ENCODE measurements around the gene MAGI1.
"Not testable (repeated sequence)": the region's sequence is repeated elsewhere in the genome, so short reads cannot be mapped to it uniquely, and the experiment has no call there.

Gene MAGI1

DNA sequence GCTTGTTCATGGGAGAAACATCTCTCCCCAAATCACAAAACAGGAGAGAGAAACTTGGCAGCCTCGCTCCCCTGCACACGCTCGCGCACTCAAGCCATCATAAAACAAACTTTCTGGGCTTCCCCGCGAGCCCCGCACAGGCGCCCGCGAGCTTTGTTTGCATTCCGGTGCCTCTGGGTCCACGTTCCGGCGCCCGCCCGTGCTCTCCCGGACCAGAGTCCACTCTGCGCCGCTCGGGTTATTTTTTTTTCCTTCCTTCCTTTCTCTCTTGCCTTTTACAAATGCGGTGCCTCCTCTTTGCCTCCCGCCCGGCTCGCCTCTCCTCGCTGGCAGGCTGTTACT is 363 bp downstream of the MAGI1 start:
- DNase-seq (ENCODE audit: low spot score) = no peak

- no peak for DNase-seq (ENCODE audit: low spot score)
Observed at GRCh38 chr3:66037986-66038369, 740 bp downstream of the MAGI1 start.

GRCh38 chr3:66037330-66037985 is 1.3 kb downstream of the MAGI1 start:
- peak; percentile 80 for DNase-seq (ENCODE audit: low spot score)

DNA sequence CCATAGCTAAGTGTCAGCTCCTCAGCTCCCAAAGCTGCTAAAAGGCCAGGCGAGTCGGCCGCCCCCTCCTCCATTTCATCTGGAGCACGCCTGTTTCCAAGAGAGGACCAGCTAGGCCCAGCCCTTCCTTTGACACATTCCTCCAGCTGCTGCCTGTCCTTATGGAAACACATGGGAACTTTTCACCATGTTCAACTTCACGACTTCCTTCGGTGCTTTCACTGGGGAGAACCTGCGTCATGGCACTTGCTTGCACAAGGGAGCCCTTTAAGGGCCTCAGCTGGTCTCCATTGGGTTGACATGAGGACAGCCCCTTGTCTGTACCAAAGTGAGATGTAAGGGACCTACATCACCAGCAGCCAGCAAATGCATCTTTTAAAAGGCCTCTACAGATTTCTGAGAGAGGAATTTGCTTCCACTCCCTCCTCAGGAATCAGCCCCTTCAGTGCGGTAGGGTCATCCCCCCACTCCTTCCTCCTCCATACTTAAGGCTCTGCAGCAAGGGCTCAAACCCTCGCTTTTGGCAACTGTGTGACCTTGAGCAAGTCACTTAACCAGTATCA is 2.1 kb downstream of the MAGI1 start:
- DNase-seq (ENCODE audit: low spot score) = peak; percentile 45

- peak; percentile 71 for DNase-seq (ENCODE audit: low spot score)
Observed at GRCh38 chr3:66035763-66036477, 2.8 kb downstream of the MAGI1 start.

- DNase-seq (ENCODE audit: low spot score) = no peak
Observed at GRCh38 chr3:66033241-66034138, 5.2 kb downstream of the MAGI1 start.

- DNase-seq (ENCODE audit: low spot score) = no peak
Observed at GRCh38 chr3:66031102-66031698, 7.5 kb downstream of the MAGI1 start.

DNA sequence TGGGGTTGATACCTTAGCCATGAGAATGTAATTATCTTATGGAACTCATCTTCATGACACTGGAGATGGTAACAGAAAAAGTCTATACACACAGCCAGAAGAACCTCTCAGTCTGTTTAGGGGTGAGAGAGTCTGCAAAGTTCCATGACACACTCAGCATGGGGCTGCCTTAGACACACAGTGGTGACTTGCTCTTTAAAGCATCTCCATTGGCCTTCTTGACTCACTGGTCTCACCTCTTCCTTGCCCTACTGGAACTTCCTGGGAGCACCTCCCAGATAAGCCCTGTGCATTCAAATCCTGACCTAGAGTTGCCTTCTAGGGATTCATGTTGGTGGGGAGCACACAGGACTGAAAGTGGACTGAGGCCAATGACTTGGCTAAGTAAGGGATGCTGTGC is 9.3 kb downstream of the MAGI1 start:
- no peak for DNase-seq (ENCODE audit: low spot score)

DNA sequence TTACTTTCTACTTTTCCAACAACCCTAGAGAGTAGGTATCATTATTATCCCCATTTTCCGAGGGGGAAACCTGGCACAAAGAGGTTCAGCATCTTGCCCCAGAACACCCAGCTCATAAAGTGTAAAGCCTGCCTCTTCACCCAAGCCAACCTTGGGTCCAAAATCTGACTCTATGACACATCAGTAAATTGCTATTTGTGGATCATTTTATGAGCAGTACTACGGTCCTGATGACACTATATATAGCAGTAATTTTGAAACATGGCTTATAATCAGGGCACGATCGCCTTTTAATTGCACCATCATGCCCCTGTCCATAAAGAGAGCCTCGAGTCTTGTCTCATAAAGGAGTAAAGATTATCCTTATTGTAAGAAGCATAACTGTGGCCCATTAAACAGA is 9.7 kb downstream of the MAGI1 start:
- DNase-seq (ENCODE audit: low spot score) = no peak

GRCh38 chr3:66028457-66028856 is 10.3 kb downstream of the MAGI1 start:
- no peak for DNase-seq (ENCODE audit: low spot score)

DNA sequence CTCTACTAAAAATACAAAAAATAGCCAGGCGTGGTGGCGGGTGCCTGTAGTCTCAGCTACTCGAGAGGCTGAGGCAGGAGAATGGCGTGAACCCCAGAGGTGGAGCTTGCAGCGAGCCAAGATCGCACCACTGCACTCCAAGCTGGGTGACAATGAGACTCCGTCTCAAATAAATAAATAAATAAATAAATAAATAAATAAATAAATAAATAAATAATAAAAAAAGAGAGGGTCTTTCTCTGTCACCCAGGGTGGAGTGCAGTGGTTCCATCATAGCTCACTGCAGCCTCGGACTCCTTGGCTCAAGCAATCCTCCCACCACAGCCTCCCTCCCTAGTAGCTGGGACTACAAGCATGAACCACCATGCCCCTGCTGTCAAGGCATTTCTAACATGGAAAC is 11.6 kb downstream of the MAGI1 start:
- not testable (repeated sequence) for DNase-seq (ENCODE audit: low spot score)

DNA sequence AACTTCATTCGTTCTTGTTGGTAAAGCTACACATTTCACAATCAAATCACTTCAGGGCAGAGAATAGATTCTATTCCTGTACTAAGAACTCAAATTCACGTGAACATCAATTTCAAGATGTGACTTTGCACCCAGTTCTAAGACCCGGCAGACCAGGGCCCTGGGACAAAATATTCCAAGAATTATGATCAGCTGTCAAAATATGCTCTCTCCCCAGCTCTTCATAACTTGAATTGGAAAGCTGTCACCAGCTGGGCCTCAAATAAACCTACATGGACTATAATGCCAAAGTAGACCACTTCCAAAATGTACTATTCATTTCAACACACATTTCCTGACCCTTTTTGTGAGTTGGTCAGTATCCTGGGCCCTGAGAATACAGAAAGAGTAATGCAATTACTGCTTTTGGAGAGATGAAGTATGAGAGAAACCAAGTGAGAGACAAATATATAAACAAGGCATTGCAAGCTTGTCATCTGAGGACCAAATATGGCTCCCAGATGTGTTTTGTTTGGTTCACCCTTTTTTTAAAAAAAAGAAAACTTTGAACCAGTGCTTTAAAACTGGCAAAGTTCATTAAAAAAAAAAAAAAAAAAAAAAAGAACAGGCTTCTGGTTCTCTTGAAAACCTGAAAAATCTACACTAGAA is 14.9 kb downstream of the MAGI1 start:
- DNase-seq (ENCODE audit: low spot score) = no peak

DNA sequence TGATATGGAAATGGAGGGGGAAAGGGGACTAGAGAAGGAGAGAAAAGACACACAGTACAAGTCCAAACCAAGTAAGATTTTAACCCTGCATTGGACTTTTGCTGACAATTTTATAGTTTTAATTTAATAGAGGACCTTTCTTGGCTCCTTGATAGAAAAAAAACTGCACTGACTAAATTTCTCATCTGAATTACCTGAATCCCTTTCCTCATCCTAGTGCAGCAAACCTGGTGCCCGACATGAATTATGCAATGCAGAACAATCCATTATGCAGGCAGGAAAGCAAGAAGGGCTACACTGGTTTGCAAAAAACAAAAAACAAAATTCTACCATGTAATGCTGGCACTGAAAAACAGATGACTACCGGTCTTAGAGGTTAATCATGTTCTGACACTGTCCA is 15.5 kb downstream of the MAGI1 start:
- no peak for DNase-seq (ENCODE audit: low spot score)

GRCh38 chr3:66021731-66022131 is 17.0 kb downstream of the MAGI1 start:
- DNase-seq (ENCODE audit: low spot score) = no peak

GRCh38 chr3:66019896-66020295 is 18.8 kb downstream of the MAGI1 start:
- DNase-seq (ENCODE audit: low spot score) = no peak

DNA sequence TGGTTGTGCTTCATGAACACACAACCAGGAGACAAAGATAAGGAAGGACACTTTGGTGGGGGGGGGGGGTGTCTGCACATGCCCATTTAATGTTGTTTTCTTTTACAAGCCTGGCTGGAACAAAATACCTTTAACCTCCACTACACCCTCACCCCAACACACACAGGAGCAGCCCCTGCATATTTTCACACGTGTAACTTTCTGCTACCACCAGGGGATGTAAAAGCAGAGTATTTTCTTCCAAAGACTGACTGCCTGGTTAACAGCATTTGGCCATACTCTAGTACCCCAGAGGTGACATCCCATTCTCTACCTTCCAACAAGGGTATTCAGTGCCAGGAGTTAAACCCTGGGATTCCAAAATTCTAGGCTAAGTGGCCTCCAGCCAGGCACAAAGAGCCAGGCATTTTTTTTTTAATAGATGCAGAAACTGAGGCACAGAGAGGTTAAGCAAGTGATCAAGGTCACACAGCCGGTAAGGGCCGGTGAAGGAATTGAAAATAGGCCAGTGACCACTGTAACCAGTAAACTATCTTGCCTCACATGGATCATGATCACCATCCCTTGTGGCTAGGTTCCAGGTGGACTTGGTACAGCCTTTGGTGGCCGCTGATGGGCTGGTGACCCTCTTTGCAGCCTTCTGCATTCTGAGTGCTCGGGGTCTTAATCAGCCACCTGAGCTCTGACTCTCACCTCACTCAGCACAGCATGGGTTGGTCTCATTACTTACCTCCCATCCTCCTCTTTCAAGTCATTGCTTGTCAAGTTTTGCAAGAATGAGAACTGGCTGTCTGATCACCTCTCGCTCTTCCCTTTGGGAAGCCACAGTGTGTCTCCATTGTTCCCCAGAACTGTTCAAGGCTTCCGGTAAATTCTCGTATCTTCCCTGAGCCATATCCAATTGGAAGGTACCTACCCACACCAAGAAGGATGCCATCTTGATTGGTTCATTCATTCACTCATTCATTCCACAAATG is 20.4 kb downstream of the MAGI1 start:
- no peak for DNase-seq (ENCODE audit: low spot score)

- DNase-seq (ENCODE audit: low spot score) = peak; percentile 65
Observed at GRCh38 chr3:66017591-66017990, 21.1 kb downstream of the MAGI1 start.

- DNase-seq (ENCODE audit: low spot score) = no peak
Observed at GRCh38 chr3:66017084-66017483, 21.6 kb downstream of the MAGI1 start.

DNA sequence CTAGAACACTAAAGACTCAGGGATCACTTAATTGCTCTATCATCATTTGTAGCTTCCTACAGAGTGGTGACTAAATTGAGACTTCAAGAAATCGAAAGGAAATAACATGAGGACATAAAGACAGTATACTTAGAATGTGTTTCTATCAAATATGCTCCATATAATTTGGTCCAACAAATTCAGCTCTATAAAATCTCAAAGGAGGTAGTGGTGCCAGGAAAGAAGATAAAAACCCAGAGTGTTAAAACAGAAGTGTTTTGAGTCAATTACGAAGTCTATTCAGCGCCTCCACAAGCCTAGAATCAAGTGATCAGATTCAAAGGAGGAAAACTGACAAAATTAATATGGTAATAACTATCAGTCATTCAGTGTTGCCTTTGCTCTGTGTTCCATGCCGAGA is 22.9 kb downstream of the MAGI1 start:
- DNase-seq (ENCODE audit: low spot score) = no peak

- no peak for DNase-seq (ENCODE audit: low spot score)
Observed at GRCh38 chr3:66014651-66015050, 24.1 kb downstream of the MAGI1 start.

DNA sequence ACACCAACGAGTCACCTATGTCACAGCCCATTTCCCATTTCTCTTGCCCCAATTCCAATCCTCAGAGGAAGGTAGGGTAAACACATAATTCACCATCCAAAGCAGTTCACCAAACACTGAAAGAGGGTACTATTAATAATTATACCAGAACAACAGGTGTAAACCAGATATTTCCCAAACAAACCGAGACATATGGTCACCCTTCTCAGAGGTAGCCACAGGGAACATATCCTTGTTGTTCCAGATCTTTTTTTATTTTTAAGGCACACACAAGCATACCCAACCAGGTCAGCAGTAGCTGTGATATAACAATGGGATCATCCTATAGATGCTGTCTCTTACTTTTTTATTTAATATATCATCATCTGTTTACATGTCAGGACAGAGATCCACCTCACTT is 24.7 kb downstream of the MAGI1 start:
- DNase-seq (ENCODE audit: low spot score) = peak; percentile 84

Data from cerebellar cortex (tissue), 1 donor.